Endothelial cell of umbilical vein (primary cell): ENCODE results near the gene SLC49A3. TPM values are rescaled to one million over a fixed set of nuclear protein-coding genes. Genes with fewer than 3 reads are reported as not detected.

Experiments
- BruUV-seq: library from RNA; stranded (reverse); fragments of 400-500 nt; replicated peaks from 2 replicates; lab custom pipeline; 2021; lab: Mats Ljungman, UMichigan
- CTCF ChIA-PET: fragments of 300-600, 350-600 bp; sonication (Branson Sonifier 250); formaldehyde crosslinking; loops from one replicate; lab custom pipeline; 2021; ENCODE audit warnings: antibody characterized with exemption, inconsistent platforms; lab: Charles Lee
- POLR2A ChIA-PET: fragments of 300-600, 350-600 bp; sonication (Branson Sonifier 250); formaldehyde crosslinking; loops from one replicate; lab custom pipeline; 2021; ENCODE audit warnings: antibody characterized with exemption, inconsistent platforms; lab: Charles Lee
- DNase-seq: peaks from one replicate; pipeline ENCODE4 v3.0.0-alpha.2; 2011; ENCODE audit warnings: low read depth, low spot score
- FAIRE-seq: peaks from 2 replicates; lab custom pipeline; 2011; peaks lifted over from hg19 to GRCh38; lab: Jason Lieb, UNC
- H2AFZ ChIP-seq: 2 replicates; pipeline ENCODE4 v1.6.0; 2012; ENCODE audit warnings: low read depth, low read length, control low read depth, inconsistent platforms
- H3K27ac ChIP-seq: 2 replicates; pipeline ENCODE4 v1.5.1; 2011; ENCODE audit warnings: low read depth, mild to moderate bottlenecking, control low read depth, low read length, moderate library complexity; ENCODE audit not compliant: insufficient read depth
- H3K27me3 ChIP-seq, 2 experiments: 2 replicates each; pipeline versions ENCODE4 v1.6.0 to v1.6.1; 2011; ENCODE audit warnings: low read length in 2 of 2, mixed read lengths in 1 of 2; ENCODE audit not compliant: control insufficient read depth in 2 of 2, insufficient read depth in 2 of 2
- H3K36me3 ChIP-seq, 2 experiments: 2 replicates in 1 of 2; 3 replicates in 1 of 2; pipeline ENCODE4 v1.5.1; 2011; ENCODE audit warnings: low read length in 2 of 2, mild to moderate bottlenecking in 1 of 2, moderate library complexity in 1 of 2; ENCODE audit not compliant: control insufficient read depth in 2 of 2, insufficient read depth in 2 of 2; ENCODE audit errors: extremely low read depth in 1 of 2
- H3K4me1 ChIP-seq: 3 replicates; pipeline ENCODE4 v1.5.1; 2011; ENCODE audit warnings: mild to moderate bottlenecking, low read length; ENCODE audit not compliant: control insufficient read depth, insufficient read depth; ENCODE audit errors: extremely low read depth
- H3K4me2 ChIP-seq: 2 replicates; pipeline ENCODE4 v1.6.1; 2011; ENCODE audit warnings: low read length, control low read depth, mixed read lengths; ENCODE audit not compliant: insufficient read depth
- H3K4me3 ChIP-seq, 3 experiments: fragments of 200-600 bp in 1 of 3; sonication (generic), shearing (Covaris generic) in 1 of 3; replicated peaks in 1 of 3; 2 replicates each; pipeline ENCODE4 v1.5.1; 2011 to 2016; ENCODE audit warnings: control low read depth in 3 of 3, low read length in 3 of 3, mild to moderate bottlenecking in 2 of 3, inconsistent platforms in 1 of 3, low read depth in 1 of 3, moderate library complexity in 1 of 3; ENCODE audit not compliant: insufficient read depth in 1 of 3
- H3K79me2 ChIP-seq: 2 replicates; pipeline ENCODE4 v1.6.0; 2012; ENCODE audit warnings: low read length, inconsistent platforms; ENCODE audit not compliant: control insufficient read depth, insufficient read depth
- H3K9ac ChIP-seq: replicated peaks from 2 replicates; pipeline ENCODE3; 2011; ENCODE audit warnings: low read length, control low read depth; ENCODE audit not compliant: insufficient read depth; ENCODE audit errors: extremely low read depth
- H3K9me1 ChIP-seq: replicated peaks from 3 replicates; pipeline ENCODE4 v1.6.0; 2011; ENCODE audit warnings: mild to moderate bottlenecking, low read length; ENCODE audit not compliant: control insufficient read depth, insufficient read depth; ENCODE audit errors: extremely low read depth
- H3K9me3 ChIP-seq: replicated peaks from 2 replicates; pipeline ENCODE4 v1.5.1; 2012; ENCODE audit warnings: low read length, inconsistent platforms; ENCODE audit not compliant: control insufficient read depth, insufficient read depth
- H4K20me1 ChIP-seq: replicated peaks from 2 replicates; pipeline ENCODE3; 2011; ENCODE audit warnings: mild to moderate bottlenecking, low read length; ENCODE audit not compliant: control insufficient read depth, insufficient read depth; ENCODE audit errors: extremely low read depth
- CTCF ChIP-seq, 2 donors: IDR thresholded peaks; 1 replicate in 1 of 2; 2 replicates in 1 of 2; pipeline ENCODE4 v1.5.1; 2011; ENCODE audit warnings: low read length in 2 of 2, mild to moderate bottlenecking in 2 of 2, moderate library complexity in 2 of 2, control low read depth in 1 of 2, inconsistent platforms in 1 of 2, low read depth in 1 of 2; ENCODE audit not compliant: insufficient read depth in 1 of 2; ENCODE audit errors: extremely low read depth in 1 of 2
- EZH2 ChIP-seq: IDR thresholded peaks from 2 replicates; pipeline ENCODE4 v1.6.1; 2012; ENCODE audit warnings: borderline replicate concordance, low read depth, mild to moderate bottlenecking, moderate library complexity, low read length, inconsistent platforms; ENCODE audit not compliant: severe bottlenecking
- FOS ChIP-seq: IDR thresholded peaks from 2 replicates; pipeline ENCODE4 v1.6.1; 2011; ENCODE audit warnings: mild to moderate bottlenecking, low read length, moderate library complexity, borderline replicate concordance; ENCODE audit not compliant: insufficient read depth
- GATA2 ChIP-seq: IDR thresholded peaks from 2 replicates; pipeline ENCODE4 v1.7.0; 2011; ENCODE audit warnings: low read depth, mild to moderate bottlenecking, moderate library complexity, mixed read lengths, low read length; ENCODE audit not compliant: insufficient read length, insufficient read depth
- JUN ChIP-seq: IDR thresholded peaks from 2 replicates; pipeline ENCODE4 v1.6.1; 2011; ENCODE audit warnings: borderline replicate concordance, low read depth; ENCODE audit not compliant: insufficient read length, insufficient read depth
- MAX ChIP-seq: IDR thresholded peaks from 2 replicates; pipeline ENCODE4 v1.6.1; 2011; ENCODE audit not compliant: insufficient read depth, insufficient read length
- MYC ChIP-seq: IDR thresholded peaks from one replicate; pipeline ENCODE4 v1.6.1; 2011; ENCODE audit warnings: mild to moderate bottlenecking, low read depth, low read length
- POLR2A ChIP-seq: IDR thresholded peaks from 2 replicates; pipeline ENCODE4 v1.6.1; 2012; ENCODE audit warnings: low read depth, mild to moderate bottlenecking, control low read depth, low read length
- POLR2AphosphoS5 ChIP-seq: IDR thresholded peaks from 2 replicates; pipeline ENCODE4 v1.6.1; 2012; ENCODE audit warnings: low read depth, mild to moderate bottlenecking, control low read depth, low read length, moderate library complexity; ENCODE audit not compliant: insufficient read depth
- dilution Hi-C: fragments of 300-500 bp; cut with MboI; formaldehyde crosslinking; loops from one replicate; pipeline ENCODE4 v1.15.0; 2019; ENCODE audit warnings: low sequenced_read_pairs; ENCODE audit not compliant: extremely low pct_ligation_motif_present
- intact Hi-C: fragments of 100-400 bp; cut with micrococcal nuclease; formaldehyde crosslinking; loops from one replicate; pipeline ENCODE4 v1.10.0; 2022
- polyA plus RNA-seq, 4 experiments: library from polyadenylated mRNA; depleted of rRNA in 3 of 4; stranded (reverse) in 3 of 4; unstranded in 1 of 4; fragments of >200 nt; gene quantifications; 2 replicates each; pipeline versions ENCODE4 v1.2.1 to v1.2.3, GENCODE V29; 2011 to 2012; ENCODE audit warnings: missing spikeins in 1 of 4
- total RNA-seq: library from RNA; stranded (reverse); gene quantifications from 2 replicates; pipeline ENCODE4 v1.2.3, GENCODE V29; 2021

SLC49A3 gene
- total and polyA plus RNA-seq, 2 donors (not counting 3 experiments of a cell fraction or from before 2014, with no cell fraction given) = 4.2 to 11.5 TPM

GRCh38 chr4:710916-711315, 22.0 kb upstream of the SLC49A3 start:
- no peak overlapping the region for H2AFZ ChIP-seq
- DNase-seq = no peak
- intact Hi-C loops = no loop called here
- H3K27me3 ChIP-seq = no peaks in the 10 kb centered on the region
- BruUV-seq = no TSS peak
- FAIRE-seq = no peak
- H3K27ac ChIP-seq = no peak overlapping the region
- peaks cover 2 to 9% of the 10 kb centered on the region in 2 experiments for H3K36me3 ChIP-seq
- CTCF ChIA-PET = interaction anchor here (2.1 kb wide), 1 partner anchor 31 kb away, joined by 7 read pairs; no protein-coding TSS in a partner anchor
- peaks cover 89% of the 10 kb centered on the region for H3K79me2 ChIP-seq
- dilution Hi-C loops = no loop called here
- peaks cover 14% of the 10 kb centered on the region for H3K4me1 ChIP-seq
- H3K9me1 ChIP-seq = no peaks in the 10 kb centered on the region
- TF ChIP-seq GATA2 = no peak
- TF ChIP-seq FOS = no peak
- no peak for TF ChIP-seq CTCF (IDR thresholded peaks at IDR 0.05; ENCODE audit: extremely low read depth in 1 of 2, insufficient read depth in 1 of 2, low read depth in 1 of 2, low read length in 2 of 2)
- no peak for TF ChIP-seq MAX
- TF ChIP-seq EZH2 = no peak
- no peak for TF ChIP-seq POLR2A
- TF ChIP-seq POLR2AphosphoS5 = no peak
- TF ChIP-seq MYC = no peak
- no peak for TF ChIP-seq JUN
- peaks cover 8% of the 10 kb centered on the region for H4K20me1 ChIP-seq
- POLR2A ChIA-PET = no interaction called here
- no peaks in the 10 kb centered on the region for H3K9me3 ChIP-seq
- H3K9ac ChIP-seq = no peak overlapping the region
- no peak overlapping the region for H3K4me2 ChIP-seq
- H3K4me3 ChIP-seq = no peak overlapping the region
